Measurements from ENCODE around the gene SMIM13. TPM values are rescaled to one million over a fixed set of nuclear protein-coding genes. Genes with fewer than 3 reads are reported as not detected.

SMIM13 gene
- total and polyA plus RNA-seq, 2 of the 4 experiments (the other 2 are of a cell fraction) = 5.4 to 10.0 TPM

DNA sequence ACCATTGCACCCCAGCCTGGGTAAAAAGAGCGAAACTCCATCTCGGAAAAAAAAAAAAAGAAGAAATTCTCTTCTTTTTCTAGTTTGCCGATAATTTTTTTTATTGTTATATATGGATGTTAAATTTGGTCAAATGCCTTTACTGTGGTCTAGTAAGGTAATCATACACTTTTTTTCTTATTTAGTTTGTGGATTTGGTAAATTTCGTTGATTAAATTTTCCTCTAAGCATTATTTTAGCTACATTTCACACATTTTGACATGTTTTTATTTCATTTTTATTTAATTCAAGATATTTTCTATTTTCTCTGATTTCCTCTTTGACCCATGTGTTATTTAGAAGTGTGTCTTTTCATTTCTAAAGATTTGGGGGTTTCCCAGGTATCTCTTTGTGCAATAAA, 31.6 kb upstream of the SMIM13 start:
- ChIA-PET POLR2A (ENCODE audit: unreplicated experiment) (no interaction called here), CTCF (interaction anchor here (0.7 to 1.9 kb wide), 3 partner anchors 58 to 153 kb away, joined by 3 to 5 read pairs (median 4); no protein-coding TSS in a partner anchor)
- no peaks in the 10 kb centered on the region for H4K20me1 ChIP-seq (ENCODE audit: insufficient read depth, low read length)
- H3K27ac ChIP-seq (ENCODE audit: insufficient read depth, low read length) = no peak overlapping the region
- H3K27me3 ChIP-seq (ENCODE audit: control insufficient read depth, insufficient read depth, low read length) = peaks cover 5% of the 10 kb centered on the region
- H3K36me3 ChIP-seq (ENCODE audit: control insufficient read depth, insufficient read depth, low read length) = no peaks in the 10 kb centered on the region
- no peak overlapping the region for H2BK15ac ChIP-seq (ENCODE audit: low read depth, low read length)
- TF ChIP-seq SMC3 (IDR thresholded peaks at IDR 0.05; ENCODE audit: low read depth, low read length) (no peak), ELK1 (IDR thresholded peaks at IDR 0.05; ENCODE audit: borderline replicate concordance, low read depth, low read length) (no peak), RFX5 (IDR thresholded peaks at IDR 0.05; ENCODE audit: low read depth, low read length) (no peak), RAD21 (IDR thresholded peaks at IDR 0.05; ENCODE audit: low read length) (no peak), CHD1 (IDR thresholded peaks at IDR 0.05; ENCODE audit: low read depth, low read length) (no peak), RCOR1 (IDR thresholded peaks at IDR 0.05; ENCODE audit: insufficient replicate concordance, low read length) (no peak), MAFK (IDR thresholded peaks at IDR 0.05; ENCODE audit: low read depth, low read length) (no peak), CTCF (conservative IDR thresholded peaks at IDR 0.05; ENCODE audit: low read depth, low read length) (no peak), MXI1 (IDR thresholded peaks at IDR 0.05; ENCODE audit: borderline replicate concordance, low read depth, low read length) (no peak), NFE2L2 (IDR thresholded peaks at IDR 0.05; ENCODE audit: low read depth, low read length) (no peak), CEBPB (IDR thresholded peaks at IDR 0.05; ENCODE audit: low read depth, low read length) (no peak), MAZ (IDR thresholded peaks at IDR 0.05; ENCODE audit: borderline replicate concordance, low read depth, low read length) (no peak), POLR2A (IDR thresholded peaks at IDR 0.05; ENCODE audit: low read depth, low read length) (no peak), FOS (IDR thresholded peaks at IDR 0.05; ENCODE audit: low read depth, low read length) (no peak), BHLHE40 (IDR thresholded peaks at IDR 0.05; ENCODE audit: low read depth, low read length) (no peak)
- TF ChIP-seq, protein P1, sequence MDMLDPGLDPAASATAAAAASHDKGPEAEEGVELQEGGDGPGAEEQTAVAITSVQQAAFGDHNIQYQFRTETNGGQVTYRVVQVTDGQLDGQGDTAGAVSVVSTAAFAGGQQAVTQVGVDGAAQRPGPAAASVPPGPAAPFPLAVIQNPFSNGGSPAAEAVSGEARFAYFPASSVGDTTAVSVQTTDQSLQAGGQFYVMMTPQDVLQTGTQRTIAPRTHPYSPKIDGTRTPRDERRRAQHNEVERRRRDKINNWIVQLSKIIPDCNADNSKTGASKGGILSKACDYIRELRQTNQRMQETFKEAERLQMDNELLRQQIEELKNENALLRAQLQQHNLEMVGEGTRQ (IDR thresholded peaks at IDR 0.05; ENCODE audit: low read depth, low read length) = no peak
- no peak overlapping the region for H2BK120ac ChIP-seq (ENCODE audit: low read depth, low read length)
- in situ Hi-C loops (cut with MboI; ENCODE audit: low sequenced_read_pairs) = loop anchor here (25.0 kb wide), 1 partner anchor 575 kb away; no protein-coding TSS in a partner anchor
- H3K9me3 ChIP-seq (ENCODE audit: control insufficient read depth, insufficient read depth, low read length) = 0 out of 2 replicates have a peak, but pooled peaks cover 3% of the 10 kb centered on the region
- H3K56ac ChIP-seq (ENCODE audit: extremely low read depth, insufficient read depth, low read length) = no peak overlapping the region
- no peak overlapping the region for H3K4me3 ChIP-seq (ENCODE audit: insufficient read depth, low read depth, low read length)
- H2BK20ac ChIP-seq (ENCODE audit: low read depth, low read length) = no peak overlapping the region
- DNase-seq (no peak), ATAC-seq (ENCODE audit: low read depth) (no peak)
- no peaks in the 10 kb centered on the region for H3K4me1 ChIP-seq (ENCODE audit: control insufficient read depth, insufficient read depth, low read length)
- no peak overlapping the region for H4K5ac ChIP-seq (ENCODE audit: low read depth, low read length)
- H3K4me2 ChIP-seq (ENCODE audit: low read depth, low read length) = no peak overlapping the region
- no peak overlapping the region for H2AK9ac ChIP-seq (replicated peaks; ENCODE audit: low read depth, low read length, poor library complexity)
- no peak overlapping the region for H3K4ac ChIP-seq (ENCODE audit: low read depth, low read length)
- no peak overlapping the region for H3K18ac ChIP-seq (ENCODE audit: low read depth, low read length)
- no peak overlapping the region for H3K23ac ChIP-seq (ENCODE audit: low read depth, low read length)
- H3K9me1 ChIP-seq (ENCODE audit: insufficient read depth, low read length) = no peaks in the 10 kb centered on the region
- H4K91ac ChIP-seq (ENCODE audit: insufficient read depth, low read depth, low read length) = no peak overlapping the region
- H3K79me1 ChIP-seq (ENCODE audit: low read depth in 1 of 2, low read length in 2 of 2) = no peaks in the 10 kb centered on the region
- H3K14ac ChIP-seq (replicated peaks; ENCODE audit: low read depth, low read length) = no peak overlapping the region
- H3K9ac ChIP-seq (ENCODE audit: low read depth, low read length) = no peak overlapping the region
- intact Hi-C loops (cut with micrococcal nuclease) = no loop called here
- H4K8ac ChIP-seq (ENCODE audit: low read depth in 2 of 2, low read length in 2 of 2) = no peak overlapping the region
- H2AK5ac ChIP-seq (ENCODE audit: low read depth, low read length) = no peak overlapping the region
- no peak overlapping the region for H2AFZ ChIP-seq (replicated peaks; ENCODE audit: low read length, poor library complexity)
- H2BK5ac ChIP-seq (ENCODE audit: low read depth, low read length, poor library complexity, severe bottlenecking) = no peak overlapping the region
- dilution Hi-C loops (cut with HindIII; ENCODE audit: low sequenced_read_pairs, unreplicated experiment) = no loop called here
- BruUV-seq (replicated peaks) = no TSS peak
- WGBS, 2 experiments (ENCODE audit: extremely low coverage in 2 of 2, insufficient read length in 1 of 2) = no CpG with 5 or more reads among the region's 4 CpGs
